OCI-LY3 (cell line): Measurements from ENCODE around the gene COL4A2.

Experiments used
- H2AFZ ChIP-seq: fragments of 200-600, 300-600 bp; shearing (Covaris generic); 2 replicates; pipeline ENCODE4 v1.6.0; 2014; ENCODE audit warnings: antibody characterized with exemption, low read depth, low read length
- H3K27ac ChIP-seq: fragments of 200-600, 300-600 bp; sonication (generic); 2 replicates; pipeline ENCODE4 v1.5.1; 2014; ENCODE audit warnings: mild to moderate bottlenecking, low read length, moderate library complexity, mixed read lengths
- H3K27me3 ChIP-seq: fragments of 200-600, 300-600 bp; sonication (generic); 2 replicates; pipeline ENCODE4 v1.6.1; 2014; ENCODE audit warnings: low read depth, low read length, mixed read lengths
- H3K36me3 ChIP-seq: fragments of 200-600, 300-600 bp; sonication (generic); replicated peaks from 2 replicates; pipeline ENCODE3; 2014; ENCODE audit warnings: low read depth, low read length, mixed read lengths
- H3K4me1 ChIP-seq: fragments of 300-600, 200-600 bp; sonication (generic); 2 replicates; pipeline ENCODE4 v1.6.1; 2014; ENCODE audit warnings: low read length, mixed read lengths
- H3K4me2 ChIP-seq: fragments of 200-600, 300-600 bp; sonication (generic); 2 replicates; pipeline ENCODE4 v1.6.1; 2014; ENCODE audit warnings: low read length, mixed read lengths
- H3K4me3 ChIP-seq: fragments of 300-600, 200-600 bp; sonication (generic); 2 replicates; pipeline ENCODE4 v1.5.1; 2014; ENCODE audit warnings: antibody characterized with exemption, mild to moderate bottlenecking, low read length, moderate library complexity
- H3K79me2 ChIP-seq: fragments of 300-600, 200-600 bp; shearing (Covaris generic); 2 replicates; pipeline ENCODE4 v1.6.1; 2014; ENCODE audit warnings: mild to moderate bottlenecking, low read length, mixed read lengths
- H3K9ac ChIP-seq: fragments of 300-600, 200-600 bp; shearing (Covaris generic); 2 replicates; pipeline ENCODE4 v1.6.0; 2014; ENCODE audit warnings: mild to moderate bottlenecking, low read length, moderate library complexity
- H3K9me3 ChIP-seq: fragments of 200-600, 300-600 bp; shearing (Covaris generic); 2 replicates; pipeline ENCODE4 v1.6.1; 2014; ENCODE audit warnings: low read length, mixed read lengths; ENCODE audit not compliant: insufficient read depth
- H4K20me1 ChIP-seq: fragments of 200-600, 300-600 bp; sonication (generic); 2 replicates; pipeline ENCODE4 v1.6.1; 2016; ENCODE audit warnings: low read length, mixed read lengths; ENCODE audit not compliant: insufficient read depth
- CTCF ChIP-seq: fragments of 200-600, 300-600 bp; sonication (generic); IDR thresholded peaks from 2 replicates; pipeline ENCODE4 v1.5.1; 2014; ENCODE audit warnings: antibody characterized with exemption, low read length, low read depth
- EZH2phosphoT487 ChIP-seq: fragments of 200-600 bp; shearing (Covaris generic); IDR thresholded peaks from 2 replicates; pipeline ENCODE4 v1.6.1; 2018; ENCODE audit warnings: antibody characterized with exemption, mixed run types, low read depth

COL4A2 gene

GRCh38 chr13:110560601-110561343 is 253.7 kb downstream of the COL4A2 start:
- Histone ChIP-seq H3K27me3 (peaks cover 54% of the 10 kb centered on the region), H3K27ac (no peak overlapping the region), H3K79me2 (no peaks in the 10 kb centered on the region), H3K36me3 (no peaks in the 10 kb centered on the region), H4K20me1 (no peaks in the 10 kb centered on the region), H3K9me3 (no peaks in the 10 kb centered on the region), H3K9ac (no peak overlapping the region), H3K4me3 (no peak overlapping the region), H2AFZ (no peak overlapping the region), H3K4me1 (peaks cover 4% of the 10 kb centered on the region), H3K4me2 (no peak overlapping the region)
- TF ChIP-seq EZH2phosphoT487 (no peak), CTCF (no peak)

GRCh38 chr13:110561344-110562035 is 254.4 kb downstream of the COL4A2 start, which contains the start of gene RAB20:
RAB20 (minus strand) TSS chr13:110561722; CDS start chr13:110561519, 203 bp downstream.
- Histone ChIP-seq H3K4me2 (peak within 1 kb of the TSS; percentile 56), H3K9ac (no peak within 1 kb of the TSS; the same call in 1 of the 2 replicates), H3K79me2 (no peaks in the 10 kb centered on the region), H2AFZ (no peak within 1 kb of the TSS), H3K4me3 (peak within 1 kb of the TSS; percentile 58), H3K36me3 (no peaks in the 10 kb centered on the region), H3K9me3 (no peaks in the 10 kb centered on the region), H3K27ac (no peak within 1 kb of the TSS), H3K4me1 (no peaks in the 10 kb centered on the region), H3K27me3 (peaks cover 54% of the 10 kb centered on the region), H4K20me1 (no peaks in the 10 kb centered on the region)
- TF ChIP-seq EZH2phosphoT487 (no peak), CTCF (no peak)

GRCh38 chr13:110562036-110562597 is 255.0 kb downstream of the COL4A2 start:
- Histone ChIP-seq H3K27ac (no peak overlapping the region), H3K36me3 (no peaks in the 10 kb centered on the region), H3K4me1 (no peaks in the 10 kb centered on the region), H3K79me2 (no peaks in the 10 kb centered on the region), H3K9me3 (no peaks in the 10 kb centered on the region), H4K20me1 (no peaks in the 10 kb centered on the region), H3K4me2 (peak overlapping the region; percentile 56), H3K9ac (no peak overlapping the region; the same call in 1 of the 2 replicates), H2AFZ (no peak overlapping the region), H3K4me3 (peak overlapping the region; percentile 58), H3K27me3 (peaks cover 50% of the 10 kb centered on the region)
- TF ChIP-seq EZH2phosphoT487 (no peak), CTCF (no peak)
